GM10266 (cell line): ENCODE measurements around the gene SLC12A4.

Experiments
- DNase-seq: peaks from one replicate; pipeline ENCODE4 v3.0.0; 2012; ENCODE audit errors: extremely low spot score
- CTCF ChIP-seq: IDR thresholded peaks from 2 replicates; pipeline ENCODE4 v1.5.1; 2012; ENCODE audit warnings: mild to moderate bottlenecking, low read depth; ENCODE audit not compliant: control insufficient read depth, insufficient read depth; ENCODE audit errors: missing control alignments

SLC12A4 gene

GRCh38 chr16:67959536-67960329 lies 8.7 kb downstream of the SLC12A4 start:
- no peak for TF ChIP-seq CTCF
- no peak for DNase-seq

- no peak for TF ChIP-seq CTCF
- no peak for DNase-seq
Observed at GRCh38 chr16:67957622-67958021, 10.8 kb downstream of the SLC12A4 start.

GRCh38 chr16:67954421-67955196 lies 13.8 kb downstream of the SLC12A4 start:
- DNase-seq = no peak
- TF ChIP-seq CTCF = no peak

- TF ChIP-seq CTCF = no peak
- DNase-seq = no peak
Observed at GRCh38 chr16:67953641-67954375, 14.6 kb downstream of the SLC12A4 start.

- TF ChIP-seq CTCF = no peak
- no peak for DNase-seq
Observed at GRCh38 chr16:67951485-67951884, 17.0 kb downstream of the SLC12A4 start.

- no peak for DNase-seq
- no peak for TF ChIP-seq CTCF
Observed at GRCh38 chr16:67950335-67950843, 18.0 kb downstream of the SLC12A4 start.
